ENCODE results near the gene PRB4.

- TF ChIP-seq POLR2A (IDR thresholded peaks at IDR 0.05) (no peak), CTCF (IDR thresholded peaks at IDR 0.05) (peak in 2 of 3 experiments; percentile 24 to 29)
Measured at GRCh38 chr12:11347810-11348209, 37.6 kb upstream of the PRB4 start.

Measured in testis (tissue), 2 donors.